ENCODE results near the gene PRDX5. TPM values are rescaled to one million over a fixed set of nuclear protein-coding genes. Genes with fewer than 3 reads are reported as not detected.

PRDX5 gene
- 243 and 341 TPM in 2 replicates for total RNA-seq

DNA sequence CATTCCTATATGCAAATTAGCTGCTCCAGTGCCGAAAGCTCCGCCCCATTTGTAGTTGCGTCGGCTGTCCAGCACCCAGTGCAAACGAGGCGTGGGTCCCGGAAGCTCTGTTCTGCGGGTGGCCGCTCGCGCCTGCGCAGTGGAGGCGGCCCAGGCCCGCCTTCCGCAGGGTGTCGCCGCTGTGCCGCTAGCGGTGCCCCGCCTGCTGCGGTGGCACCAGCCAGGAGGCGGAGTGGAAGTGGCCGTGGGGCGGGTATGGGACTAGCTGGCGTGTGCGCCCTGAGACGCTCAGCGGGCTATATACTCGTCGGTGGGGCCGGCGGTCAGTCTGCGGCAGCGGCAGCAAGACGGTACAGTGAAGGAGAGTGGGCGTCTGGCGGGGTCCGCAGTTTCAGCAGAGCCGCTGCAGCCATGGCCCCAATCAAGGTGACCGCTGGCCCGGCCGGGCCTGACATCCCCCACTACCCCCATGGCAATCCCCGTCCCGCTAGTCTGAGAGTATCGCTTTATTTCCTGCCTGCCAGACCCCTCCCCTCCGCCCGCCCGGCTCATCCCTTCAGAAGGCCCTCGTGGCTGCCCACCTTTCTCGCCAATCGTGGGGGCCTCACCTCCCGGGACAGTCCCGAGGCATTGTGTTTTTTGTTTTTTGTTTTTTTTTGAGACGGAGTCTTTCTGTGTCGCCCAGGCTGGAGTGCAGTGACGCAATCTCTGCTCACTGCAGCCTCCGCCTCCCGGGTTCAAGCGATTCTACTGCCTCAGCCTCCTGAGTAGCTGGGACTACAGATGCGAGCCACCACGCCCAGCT is at the start of gene PRDX5:
PRDX5 (plus strand) TSS at position 161 of the 805 bp plus-strand sequence; CDS start at position 256, 95 bp downstream.

DNA sequence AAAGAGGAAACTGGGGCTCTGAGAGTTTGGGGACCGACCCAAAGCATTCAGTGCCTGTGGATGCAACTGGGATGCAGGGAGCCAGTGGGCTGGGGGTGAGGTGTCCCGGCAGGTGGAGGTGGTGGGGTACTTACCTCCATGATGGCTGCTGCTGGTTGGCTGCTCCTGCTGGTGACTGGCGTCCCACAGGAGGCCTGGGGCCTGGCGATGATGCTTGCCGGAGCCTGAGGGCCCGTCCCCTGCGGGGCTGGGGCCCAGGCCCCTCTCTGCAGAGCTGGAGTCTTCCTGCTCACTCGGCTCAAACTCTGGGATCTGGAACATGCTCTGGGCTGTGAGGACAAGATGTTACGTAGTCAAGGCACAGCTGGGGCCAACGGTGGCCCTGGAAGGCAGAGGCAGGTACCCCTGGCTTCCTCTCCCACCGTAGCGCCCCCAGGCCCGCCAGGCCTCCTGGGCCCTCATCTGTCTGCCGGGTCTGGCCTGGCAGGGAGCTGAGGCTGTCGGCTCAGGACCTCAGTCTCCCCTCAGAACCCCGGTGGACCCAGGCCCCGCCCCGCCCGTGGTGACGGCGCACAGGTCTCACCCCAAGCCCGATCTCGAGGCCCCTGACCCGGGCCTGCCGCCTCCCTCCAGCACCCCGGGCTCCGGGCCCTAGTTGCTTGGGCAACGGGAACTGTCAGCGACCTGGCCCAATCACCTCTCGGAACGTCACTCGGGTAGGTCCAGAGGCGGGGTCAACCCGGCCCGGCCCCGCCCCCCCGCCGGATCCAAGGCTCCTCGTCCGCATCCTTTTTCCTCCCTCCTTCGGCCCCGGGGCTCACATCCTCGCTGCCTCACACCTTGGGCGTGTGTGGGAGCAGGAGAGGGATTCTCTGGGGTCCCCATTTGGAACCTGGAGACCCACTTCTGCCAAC is 33.6 kb upstream of the PRDX5 start, which contains the start of gene BAD:
BAD (minus strand) TSS at position 618 of the 914 bp plus-strand sequence; CDS start at position 321, 297 bp downstream.

DNA sequence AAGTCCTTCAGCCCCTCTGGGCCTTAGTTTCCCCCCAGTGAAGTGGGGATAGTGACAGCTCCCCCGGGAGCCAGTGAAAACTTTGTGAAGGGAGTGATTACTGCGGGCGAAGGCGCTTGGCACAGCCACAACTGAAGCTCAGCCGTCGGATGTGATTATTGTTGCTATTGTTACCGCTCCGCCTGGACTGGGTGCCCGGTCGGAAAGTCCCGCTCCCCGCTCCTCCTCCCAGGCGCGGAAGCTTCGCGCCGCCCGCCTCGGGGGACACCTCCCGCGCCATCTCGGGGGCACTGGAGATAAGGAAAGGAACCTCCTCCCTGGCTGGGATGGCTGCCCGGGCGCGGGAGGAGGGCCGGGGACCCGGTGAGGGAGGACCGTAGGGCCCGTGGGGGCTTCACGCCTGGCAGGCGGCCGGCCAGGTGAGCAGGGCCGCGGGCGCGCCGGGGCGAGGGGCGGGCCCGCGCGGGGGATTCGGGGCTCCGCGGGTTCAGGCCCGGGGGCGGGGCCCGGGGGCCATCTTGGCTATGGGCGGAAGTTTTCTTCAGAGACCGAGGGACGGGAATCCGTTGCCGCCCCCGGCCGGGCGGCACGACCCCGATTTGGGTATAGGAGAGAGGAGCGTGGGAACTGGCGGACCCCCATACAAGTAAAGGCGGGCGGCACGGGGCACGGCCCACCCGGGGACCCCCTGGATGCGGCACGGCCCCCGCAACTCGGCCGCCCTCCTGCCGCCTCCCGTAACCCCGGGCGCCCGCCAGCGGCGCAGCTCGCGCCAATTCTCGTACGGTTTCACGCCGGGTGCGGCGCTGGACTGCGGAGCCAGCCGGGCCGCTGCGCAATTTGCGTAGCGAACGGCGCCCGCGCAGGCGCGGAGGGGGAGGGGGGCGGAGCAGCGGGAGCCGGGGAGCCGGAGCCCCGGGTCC is 32.7 kb upstream of the PRDX5 start, which contains the start of gene GPR137:
GPR137 (plus strand) TSS at position 887 of the 923 bp plus-strand sequence. CDS start 677 bp downstream, outside the sequence.

DNA sequence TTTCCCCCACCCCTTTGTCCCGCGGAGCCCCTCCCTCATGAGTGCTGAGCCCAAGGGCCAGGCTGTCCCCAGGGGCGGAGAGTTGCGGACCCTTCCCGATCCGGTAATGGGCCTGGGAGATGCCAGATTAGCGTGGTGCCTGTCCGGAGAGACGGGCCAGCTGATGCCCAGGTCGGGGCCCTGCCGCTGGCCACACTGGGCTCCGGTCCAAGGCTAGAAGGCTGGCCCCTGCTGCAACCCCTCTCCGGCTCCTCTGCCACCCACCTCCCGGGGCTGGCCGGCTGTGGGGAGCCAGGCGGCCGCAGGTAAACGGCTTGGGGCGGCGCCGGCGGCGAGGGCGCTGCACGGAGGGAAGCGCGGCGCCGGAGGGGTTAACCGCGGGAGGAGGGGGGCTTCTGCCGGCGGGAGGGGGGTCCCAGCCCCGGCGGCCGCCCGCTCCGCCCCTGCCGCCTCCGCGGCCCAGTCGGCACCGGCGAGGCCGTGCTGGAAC is 26.6 kb upstream of the PRDX5 start, which contains the start of gene KCNK4:
KCNK4 (plus strand) TSS at position 41 of the 490 bp plus-strand sequence. CDS start 1,717 bp downstream, outside the sequence.

DNA sequence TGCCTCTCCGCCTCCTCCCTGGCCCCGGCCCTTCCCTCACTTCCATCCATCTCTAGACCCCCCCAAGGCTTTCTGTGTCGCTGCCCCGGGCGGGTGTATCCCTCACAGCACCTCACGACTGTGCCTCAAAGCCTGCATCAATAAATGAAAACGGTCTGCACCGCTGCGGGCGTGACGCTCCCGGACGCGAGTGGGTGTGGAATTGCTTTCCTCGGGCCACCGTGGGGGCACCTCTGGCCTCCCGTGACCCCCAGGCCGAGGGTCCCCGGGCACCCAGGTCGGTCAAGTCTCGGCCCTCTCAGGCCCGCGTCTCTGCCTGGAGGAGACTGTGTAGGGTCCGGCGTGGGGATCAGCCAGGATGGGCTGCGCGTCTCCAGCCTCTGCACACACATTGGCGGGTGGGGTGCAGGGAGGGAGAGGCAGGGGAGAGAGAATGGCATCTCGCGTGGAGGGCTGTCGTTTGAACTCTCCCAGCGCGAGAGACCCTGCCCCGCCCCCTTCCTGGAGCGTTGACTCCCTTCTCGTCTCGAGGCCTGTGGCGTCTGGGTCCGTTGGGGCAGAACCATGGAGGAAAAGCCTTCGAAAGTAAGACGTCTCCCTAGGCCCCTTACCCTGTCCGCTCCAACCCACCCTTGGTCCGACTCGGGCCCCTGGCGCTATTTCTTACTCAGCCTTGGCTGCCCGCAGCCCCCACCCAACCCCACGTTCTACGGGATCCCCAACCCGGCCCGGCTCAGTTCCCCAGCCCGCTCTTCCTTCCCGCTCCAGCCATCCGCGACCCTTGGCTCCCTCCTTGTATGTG is 17.9 kb upstream of the PRDX5 start, which contains the start of gene CATSPERZ:
CATSPERZ (plus strand) TSS at position 512 of the 802 bp plus-strand sequence; CDS start at position 565, 53 bp downstream.

DNA sequence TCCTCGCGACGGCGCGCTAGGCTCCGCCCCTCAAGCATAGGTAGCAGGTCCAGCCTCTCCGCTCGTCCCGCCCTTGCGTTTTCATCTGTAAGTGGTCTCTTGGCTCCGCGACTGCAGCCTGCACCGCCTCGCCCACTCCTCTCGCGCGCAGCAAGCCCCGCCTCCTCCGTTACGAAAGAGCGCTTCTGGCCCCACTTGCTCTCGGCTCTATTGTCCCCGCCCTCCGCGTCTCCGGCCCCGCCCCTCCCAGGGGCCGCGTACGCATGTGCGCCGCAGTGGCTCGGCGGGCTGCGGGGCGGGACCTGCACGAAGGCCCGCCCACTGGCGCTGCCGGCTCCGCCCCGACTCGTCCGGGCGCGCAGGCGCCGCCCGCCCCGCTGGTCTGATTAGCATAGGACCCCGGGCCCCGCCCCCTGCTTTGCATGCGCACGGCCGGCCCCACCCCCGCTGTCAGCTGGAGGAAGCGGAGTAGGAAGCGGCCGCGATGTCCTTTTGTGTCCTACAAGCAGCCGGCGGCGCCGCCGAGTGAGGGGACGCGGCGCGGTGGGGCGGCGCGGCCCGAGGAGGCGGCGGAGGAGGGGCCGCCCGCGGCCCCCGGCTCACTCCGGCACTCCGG is 12.7 kb upstream of the PRDX5 start, which contains the start of gene ESRRA:
ESRRA (plus strand) TSS at position 450 of the 616 bp plus-strand sequence. CDS start 1,656 bp downstream, outside the sequence.

DNA sequence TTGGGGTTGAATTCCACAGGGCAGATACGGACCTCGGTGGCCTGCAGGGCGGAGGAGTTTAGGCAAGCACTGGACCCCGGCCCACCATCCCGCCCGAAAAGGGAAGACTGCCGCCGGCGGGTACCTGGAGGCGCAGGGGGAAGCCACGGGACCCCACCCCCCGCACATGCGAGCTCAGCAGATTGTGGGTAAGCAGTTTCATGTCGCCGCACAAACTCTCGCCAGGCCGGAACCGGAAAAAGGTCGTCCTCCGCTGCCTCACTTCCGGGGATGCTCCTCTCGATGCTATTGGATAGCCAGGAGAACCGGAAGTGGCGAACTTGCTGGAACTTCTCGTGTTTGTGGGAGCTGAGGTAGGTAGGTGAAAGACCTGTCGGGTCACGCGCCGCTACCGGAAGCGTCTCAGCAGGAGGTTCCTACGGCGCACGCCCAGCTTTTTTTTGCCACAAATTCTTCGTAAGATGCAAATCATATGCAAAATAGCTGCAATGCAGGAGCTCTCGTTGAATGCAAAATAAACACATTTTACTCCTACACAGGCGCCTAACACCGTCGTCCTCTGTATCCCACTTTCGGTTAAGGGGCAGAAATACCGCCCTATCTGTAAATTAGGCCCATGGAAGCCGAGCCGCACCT is 478 bp upstream of the PRDX5 start, which contains the start of gene TRMT112:
TRMT112 (minus strand) TSS at position 235 of the 636 bp plus-strand sequence; CDS start at position 202, 33 bp downstream.

DNA sequence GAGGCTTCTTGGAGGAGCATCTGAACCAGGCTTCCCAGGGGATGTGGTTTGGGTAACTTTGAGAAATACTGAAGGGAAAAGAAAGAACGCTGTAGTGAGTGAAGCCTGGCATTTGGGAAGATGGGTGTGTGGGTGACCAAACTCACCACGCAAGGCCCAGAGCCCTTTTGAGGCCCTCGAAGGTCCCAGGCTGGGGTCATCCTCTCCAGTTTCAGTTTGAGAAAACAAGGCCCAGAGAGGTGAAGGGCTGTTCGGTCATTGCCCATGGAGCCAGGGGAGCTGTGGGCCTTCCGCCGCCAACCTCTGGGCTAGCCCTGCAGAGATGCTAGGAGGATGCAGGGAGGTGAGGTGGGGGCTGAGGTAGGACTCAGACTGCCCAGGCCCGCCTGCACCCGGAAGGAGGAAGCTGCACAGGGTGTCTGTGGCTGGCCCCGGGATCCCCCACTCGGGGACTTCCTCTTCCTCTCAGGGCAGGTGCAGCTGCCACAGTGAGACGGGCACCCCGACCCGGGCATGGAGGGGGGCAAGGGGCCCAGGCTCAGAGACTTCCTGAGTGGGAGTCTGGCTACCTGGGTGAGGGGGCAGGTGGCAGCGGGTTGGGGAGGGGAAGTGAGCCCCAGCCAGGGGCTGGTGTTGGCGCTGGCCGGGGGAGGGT is 22.0 kb downstream of the PRDX5 start, which contains the start of gene CCDC88B:
CCDC88B (plus strand) TSS at position 451 of the 655 bp plus-strand sequence; CDS start at position 514, 63 bp downstream.

DNA sequence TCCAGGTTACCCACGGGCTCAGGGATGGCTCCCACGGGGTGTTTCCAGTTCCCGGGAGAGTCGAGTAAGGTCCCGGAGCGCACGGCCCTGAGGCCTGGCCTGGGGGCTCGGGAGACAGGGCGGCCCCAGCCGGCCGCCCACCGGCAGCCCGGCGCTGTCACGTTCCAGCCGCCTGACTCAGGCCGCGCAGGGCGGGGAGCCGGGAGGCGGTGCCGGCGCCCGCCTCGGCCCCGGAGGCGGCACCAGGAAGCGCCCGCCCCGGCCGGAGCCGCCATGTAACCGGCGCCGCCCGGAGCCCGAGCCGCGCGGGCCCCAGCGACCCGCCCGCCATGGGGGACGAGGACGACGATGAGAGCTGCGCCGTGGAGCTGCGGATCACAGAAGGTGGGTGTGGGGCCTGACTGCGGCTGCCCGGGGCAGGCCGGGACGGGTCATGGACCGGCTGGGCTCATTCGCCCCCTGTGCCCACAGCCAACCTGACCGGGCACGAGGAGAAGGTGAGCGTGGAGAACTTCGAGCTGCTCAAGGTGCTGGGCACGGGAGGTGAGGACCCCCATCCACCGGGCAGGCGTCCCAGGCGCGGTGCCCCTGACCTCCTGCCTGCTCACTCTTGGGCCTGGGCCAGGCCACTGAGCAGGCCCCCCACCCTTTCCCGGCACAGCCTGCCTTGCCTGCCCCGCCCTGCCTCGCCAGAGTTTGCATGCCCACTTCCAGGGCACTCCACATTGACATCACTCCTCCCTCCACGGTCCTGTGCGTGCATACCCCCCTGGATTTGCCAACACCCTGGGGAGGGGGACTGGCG is 41.2 kb downstream of the PRDX5 start, which contains the start of gene RPS6KA4:
RPS6KA4 (plus strand) TSS at position 256 of the 805 bp plus-strand sequence; CDS start at position 330, 74 bp downstream.

Other genes starting within 250 kb of the PRDX5 start
- 18.6 and 53.9 TPM in 2 replicates for gene MACROD1, start 152.0 kb upstream of the PRDX5 start, total RNA-seq
- gene STIP1, start 131.9 kb upstream of the PRDX5 start, total RNA-seq: 92.3 and 253 TPM in 2 replicates
- gene FERMT3, start 111.4 kb upstream of the PRDX5 start, total RNA-seq: 1.0 and 2.1 TPM in 2 replicates
- gene TRPT1, start 91.9 kb upstream of the PRDX5 start, total RNA-seq: 46.1 and 80.9 TPM in 2 replicates
- gene NUDT22, start 91.8 kb upstream of the PRDX5 start, total RNA-seq: 74.1 and 83.3 TPM in 2 replicates
- 19.2 and 48.3 TPM in 2 replicates for gene DNAJC4, start 87.6 kb upstream of the PRDX5 start, total RNA-seq
- gene VEGFB, start 83.5 kb upstream of the PRDX5 start, total RNA-seq: 49.4 and 99.0 TPM in 2 replicates
- 61.4 and 85.3 TPM in 2 replicates for gene FKBP2, start 77.0 kb upstream of the PRDX5 start, total RNA-seq
- gene PPP1R14B, start 71.2 kb upstream of the PRDX5 start, total RNA-seq: 257 and 542 TPM in 2 replicates
- 28.9 and 47.6 TPM in 2 replicates for gene PLCB3, start 66.6 kb upstream of the PRDX5 start, total RNA-seq
- gene BAD, start 33.5 kb upstream of the PRDX5 start, total RNA-seq: 95.5 and 114 TPM in 2 replicates
- gene GPR137, start 32.3 kb upstream of the PRDX5 start, total RNA-seq: 19.2 and 32.2 TPM in 2 replicates
- not detected in 2 replicates for gene KCNK4, start 26.8 kb upstream of the PRDX5 start, total RNA-seq
- not detected in 2 replicates for gene CATSPERZ, start 17.8 kb upstream of the PRDX5 start, total RNA-seq
- 30.0 and 36.4 TPM in 2 replicates for gene ESRRA, start 12.6 kb upstream of the PRDX5 start, total RNA-seq
- 198 and 229 TPM in 2 replicates for gene TRMT112, start 562 bp upstream of the PRDX5 start, total RNA-seq
- gene CCDC88B, start 22.1 kb downstream of the PRDX5 start, total RNA-seq: 1.6 and 3.3 TPM in 2 replicates
- gene RPS6KA4, start 41.0 kb downstream of the PRDX5 start, total RNA-seq: 40.1 and 62.1 TPM in 2 replicates
- 0.25 and 0.33 TPM in 2 replicates for gene SLC22A11, start 237.8 kb downstream of the PRDX5 start, total RNA-seq

Measured in mesangial cell (primary cell).